Activated naive CD4-positive, alpha-beta T cell treated with anti-CD3 and anti-CD28 coated beads, Interleukin-2, amount 50 U/mL, for 72 hours (primary cell): ENCODE data around the gene VPREB3. TPM values are rescaled to one million over a fixed set of nuclear protein-coding genes. Genes with fewer than 3 reads are reported as not detected.

Experiments
- ATAC-seq, 2 donors: fragments of 150-1000 bp; cut with Tn5 transposase; 2 replicates each; pipeline ENCODE4 v1.10.0; 2021; ENCODE audit warnings: mild to moderate bottlenecking in 2 of 2, moderate library complexity in 2 of 2
- DNase-seq, 2 donors: peaks; one replicate each; pipeline ENCODE4 v3.0.0; 2021 to 2022; ENCODE audit warnings: low spot score in 2 of 2
- H3K27ac Mint-ChIP-seq, 2 donors: one replicate each; pipeline ENCODE4 v1.8.0; 2022; ENCODE audit warnings: mild to moderate bottlenecking in 2 of 2, mixed read lengths in 2 of 2
- H3K36me3 Mint-ChIP-seq, 2 donors: one replicate each; pipeline ENCODE4 v1.8.0; 2022; ENCODE audit warnings: mixed read lengths in 2 of 2
- H3K9me3 Mint-ChIP-seq, 2 donors: one replicate each; pipeline ENCODE4 v1.8.0; 2022; ENCODE audit warnings: mixed read lengths in 2 of 2
- total RNA-seq, 2 donors: library from RNA; stranded (reverse); gene quantifications; one replicate each; pipeline ENCODE4 v1.2.3, GENCODE V29; 2022

VPREB3 gene
- total RNA-seq, 2 donors from 2014 or later = 0.52 to 0.60 TPM

GRCh38 chr22:23774114-23774921, 20.1 kb upstream of the VPREB3 start:
- H3K27ac Mint-ChIP-seq = no peak overlapping the region
- H3K9me3 Mint-ChIP-seq = no peaks in the 10 kb centered on the region
- no peak for DNase-seq
- no peak for ATAC-seq
- H3K36me3 Mint-ChIP-seq = no peaks in the 10 kb centered on the region

GRCh38 chr22:23773483-23774113, 19.4 kb upstream of the VPREB3 start:
- H3K27ac Mint-ChIP-seq = no peak overlapping the region

GRCh38 chr22:23772649-23773473, 18.6 kb upstream of the VPREB3 start, which contains the start of gene MMP11:
Gene MMP11, plus strand, starts transcription at chr22:23772849. Its CDS starts 22 bp downstream, at chr22:23772871.
- peak; percentile 44 to 65 for ATAC-seq

More at GRCh38 chr22:23773483-23774113, 19.4 kb upstream of the VPREB3 start:
- DNase-seq (no peak), ATAC-seq (no peak)
- Mint-ChIP-seq H3K36me3 (no peaks in the 10 kb centered on the region), H3K9me3 (no peaks in the 10 kb centered on the region)

GRCh38 chr22:23772315-23772648, 18.1 kb upstream of the VPREB3 start:
- H3K36me3 Mint-ChIP-seq = no peaks in the 10 kb centered on the region
- DNase-seq (no peak), ATAC-seq (no peak)
- no peaks in the 10 kb centered on the region for H3K9me3 Mint-ChIP-seq
- no peak overlapping the region for H3K27ac Mint-ChIP-seq

More at GRCh38 chr22:23772649-23773473, 18.6 kb upstream of the VPREB3 start, which contains the start of gene MMP11:
- Mint-ChIP-seq H3K9me3 (no peaks in the 10 kb centered on the region), H3K36me3 (no peaks in the 10 kb centered on the region), H3K27ac (no peak within 1 kb of the TSS)
- DNase-seq = no peak

- Mint-ChIP-seq H3K27ac (no peak overlapping the region), H3K9me3 (no peaks in the 10 kb centered on the region), H3K36me3 (no peaks in the 10 kb centered on the region)
- ATAC-seq = no peak
- no peak for DNase-seq
These were observed 15.2 kb upstream of the VPREB3 start for GRCh38 chr22:23769321-23769965.

- Mint-ChIP-seq H3K9me3 (no peaks in the 10 kb centered on the region), H3K36me3 (no peaks in the 10 kb centered on the region), H3K27ac (peak within 1 kb of the TSS; percentile 72 to 83)
- DNase-seq (peak; percentile 81 to 84), ATAC-seq (peak; percentile 73 to 78)
These were observed 13.7 kb upstream of the VPREB3 start, which contains the start of gene CHCHD10 for GRCh38 chr22:23767673-23768548. Gene CHCHD10, minus strand, starts transcription at chr22:23767972. Its CDS starts 98 bp downstream, at chr22:23767874.

GRCh38 chr22:23767303-23767672, 13.1 kb upstream of the VPREB3 start:
- H3K27ac Mint-ChIP-seq = peak overlapping the region in 1 of 2 donors; percentile 83
- no peaks in the 10 kb centered on the region for H3K9me3 Mint-ChIP-seq
- no peak for DNase-seq
- H3K36me3 Mint-ChIP-seq = no peaks in the 10 kb centered on the region
- peak; percentile 3 to 8 for ATAC-seq

GRCh38 chr22:23764899-23765881, 11.0 kb upstream of the VPREB3 start:
- DNase-seq = no peak
- Mint-ChIP-seq H3K27ac (no peak overlapping the region), H3K36me3 (no peaks in the 10 kb centered on the region), H3K9me3 (no peaks in the 10 kb centered on the region)
- ATAC-seq = no peak

GRCh38 chr22:23763954-23764353, 9.7 kb upstream of the VPREB3 start:
- ATAC-seq (no peak), DNase-seq (no peak)
- peak overlapping the region in 1 of 2 donors; percentile 65 for H3K27ac Mint-ChIP-seq
- no peaks in the 10 kb centered on the region for H3K9me3 Mint-ChIP-seq
- H3K36me3 Mint-ChIP-seq = no peaks in the 10 kb centered on the region

GRCh38 chr22:23763579-23763945, 9.3 kb upstream of the VPREB3 start:
- no peaks in the 10 kb centered on the region for H3K36me3 Mint-ChIP-seq
- peak overlapping the region in 1 of 2 donors; percentile 65 for H3K27ac Mint-ChIP-seq

GRCh38 chr22:23762842-23763578, 8.8 kb upstream of the VPREB3 start, which contains the start of gene C22orf15:
Gene C22orf15, plus strand, starts transcription at chr22:23762990. Its CDS starts 317 bp downstream, at chr22:23763307.
- peak within 1 kb of the TSS; percentile 44 to 65 for H3K27ac Mint-ChIP-seq
- DNase-seq (no peak), ATAC-seq (no peak)
- H3K36me3 Mint-ChIP-seq = no peaks in the 10 kb centered on the region
- H3K9me3 Mint-ChIP-seq = no peaks in the 10 kb centered on the region

More at GRCh38 chr22:23763579-23763945, 9.3 kb upstream of the VPREB3 start:
- H3K9me3 Mint-ChIP-seq = no peaks in the 10 kb centered on the region
- DNase-seq = peak in 1 of 2 donors; percentile 66
- peak; percentile 12 to 44 for ATAC-seq

GRCh38 chr22:23760056-23760455, 5.8 kb upstream of the VPREB3 start:
- no peak for ATAC-seq
- Mint-ChIP-seq H3K9me3 (no peaks in the 10 kb centered on the region), H3K27ac (peak overlapping the region in 1 of 2 donors; percentile 24), H3K36me3 (no peaks in the 10 kb centered on the region)
- no peak for DNase-seq

GRCh38 chr22:23759566-23759965, 5.3 kb upstream of the VPREB3 start:
- Mint-ChIP-seq H3K36me3 (no peaks in the 10 kb centered on the region), H3K9me3 (no peaks in the 10 kb centered on the region), H3K27ac (no peak overlapping the region)
- ATAC-seq = no peak
- no peak for DNase-seq

- Mint-ChIP-seq H3K9me3 (no peaks in the 10 kb centered on the region), H3K27ac (no peak overlapping the region), H3K36me3 (no peaks in the 10 kb centered on the region)
- DNase-seq = no peak
- ATAC-seq = no peak
These were observed 2.7 kb upstream of the VPREB3 start for GRCh38 chr22:23756891-23757290.
